Measurements from ENCODE around the gene GALNTL6. TPM values are rescaled to one million over a fixed set of nuclear protein-coding genes. Genes with fewer than 3 reads are reported as not detected.

Gene GALNTL6
- total RNA-seq, 1 donor from 2014 or later, result not detected

GRCh38 chr4:172149329-172149728 lies 336.1 kb downstream of the GALNTL6 start:
- Histone ChIP-seq H3K27ac (no peak overlapping the region), H3K4me3 (no peak overlapping the region), H3K36me3 (no peaks in the 10 kb centered on the region), H3K9me3 (no peaks in the 10 kb centered on the region), H3K27me3 (no peaks in the 10 kb centered on the region), H3K4me1 (no peaks in the 10 kb centered on the region)
- intact Hi-C loops (cut with DNase I), result no loop called here
- no peak for DNase-seq (ENCODE audit: low spot score in 2 of 2)
- TF ChIP-seq CTCF (IDR thresholded peaks at IDR 0.05), result no peak

GRCh38 chr4:172152284-172152683 lies 339.1 kb downstream of the GALNTL6 start:
- no peak overlapping the region for H3K27ac ChIP-seq
- no peaks in the 10 kb centered on the region for H3K27me3 ChIP-seq
- no peak for TF ChIP-seq CTCF (IDR thresholded peaks at IDR 0.05)
- no peaks in the 10 kb centered on the region for H3K36me3 ChIP-seq
- H3K4me1 ChIP-seq, result no peaks in the 10 kb centered on the region
- no peaks in the 10 kb centered on the region for H3K9me3 ChIP-seq
- no peak overlapping the region for H3K4me3 ChIP-seq
- intact Hi-C loops (cut with DNase I), result no loop called here
- no peak for DNase-seq (ENCODE audit: low spot score in 2 of 2)

- no peaks in the 10 kb centered on the region for H3K9me3 ChIP-seq
These were observed 340.5 kb downstream of the GALNTL6 start for GRCh38 chr4:172153719-172154118.

GRCh38 chr4:172155838-172156345 lies 342.7 kb downstream of the GALNTL6 start:
- no peak for TF ChIP-seq CTCF (IDR thresholded peaks at IDR 0.05)
- H3K4me3 ChIP-seq, result no peak overlapping the region
- no peaks in the 10 kb centered on the region for H3K36me3 ChIP-seq
- no peaks in the 10 kb centered on the region for H3K9me3 ChIP-seq
- no peak overlapping the region for H3K27ac ChIP-seq
- intact Hi-C loops (cut with DNase I), result no loop called here
- no peak for DNase-seq (ENCODE audit: low spot score in 2 of 2)
- no peaks in the 10 kb centered on the region for H3K4me1 ChIP-seq
- no peaks in the 10 kb centered on the region for H3K27me3 ChIP-seq

More at GRCh38 chr4:172153719-172154118, 340.5 kb downstream of the GALNTL6 start:
- H3K4me1 ChIP-seq, result no peaks in the 10 kb centered on the region
- no peak overlapping the region for H3K4me3 ChIP-seq
- no peaks in the 10 kb centered on the region for H3K36me3 ChIP-seq
- intact Hi-C loops (cut with DNase I), result no loop called here
- no peaks in the 10 kb centered on the region for H3K27me3 ChIP-seq
- H3K27ac ChIP-seq, result no peak overlapping the region
- no peak for TF ChIP-seq CTCF (IDR thresholded peaks at IDR 0.05)
- DNase-seq (ENCODE audit: low spot score in 2 of 2), result no peak

GRCh38 chr4:172157946-172158345 lies 344.7 kb downstream of the GALNTL6 start:
- H3K4me1 ChIP-seq, result no peaks in the 10 kb centered on the region

More at GRCh38 chr4:172157946-172158345, 344.7 kb downstream of the GALNTL6 start:
- Histone ChIP-seq H3K36me3 (no peaks in the 10 kb centered on the region), H3K9me3 (no peaks in the 10 kb centered on the region), H3K27ac (no peak overlapping the region), H3K27me3 (no peaks in the 10 kb centered on the region), H3K4me3 (no peak overlapping the region)
- no peak for DNase-seq (ENCODE audit: low spot score in 2 of 2)
- no peak for TF ChIP-seq CTCF (IDR thresholded peaks at IDR 0.05)
- intact Hi-C loops (cut with DNase I), result no loop called here
